Activated CD8-positive, alpha-beta memory T cell treated with anti-CD3 and anti-CD28 coated beads, Interleukin-2, amount 50 U/mL, for 24 hours (primary cell): ENCODE results near the gene U2SURP.

ENCODE experiments used
- DNase-seq: peaks from one replicate; pipeline ENCODE4 v3.0.0-alpha.2; 2020; ENCODE audit errors: extremely low read depth

The U2SURP gene

DNA sequence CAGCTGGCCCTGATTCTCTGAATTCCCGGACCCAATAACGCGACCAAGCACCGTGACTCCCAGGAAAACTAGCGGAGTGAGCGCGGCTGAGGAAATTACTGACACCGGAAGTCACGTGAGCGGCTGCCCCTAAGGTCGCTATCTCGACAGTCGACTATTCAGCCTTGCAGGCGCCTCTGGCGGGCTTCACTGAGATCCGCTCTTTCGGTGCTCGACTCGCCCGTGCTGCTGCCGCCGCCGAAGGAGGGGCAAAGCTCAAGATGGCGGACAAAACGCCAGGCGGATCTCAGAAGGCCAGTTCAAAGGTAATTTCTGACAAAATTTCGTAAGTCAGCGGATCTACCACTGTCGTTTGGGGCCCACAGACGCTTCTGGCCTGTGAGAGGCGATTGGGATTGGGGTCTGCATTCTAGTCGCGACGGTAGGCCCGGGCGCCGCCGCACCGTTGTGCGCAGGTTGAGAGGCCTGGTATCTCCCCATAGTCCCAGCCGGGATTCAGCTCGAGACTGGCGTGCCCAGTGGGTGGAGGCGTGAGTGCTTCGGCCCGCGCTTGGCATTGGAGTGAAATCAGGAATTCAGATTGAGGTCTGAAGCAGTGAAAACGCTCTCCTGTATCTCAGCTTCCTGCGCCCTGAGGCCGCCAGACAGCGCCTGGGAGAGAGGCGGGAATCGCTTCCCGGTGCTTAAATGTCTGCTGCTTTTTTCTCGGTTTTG is at the start of gene U2SURP:
TSS of gene U2SURP (plus strand) at position 202 of the 714 bp plus-strand sequence. CDS start at position 261, 59 bp downstream.
- peak; percentile 80 for DNase-seq

DNA sequence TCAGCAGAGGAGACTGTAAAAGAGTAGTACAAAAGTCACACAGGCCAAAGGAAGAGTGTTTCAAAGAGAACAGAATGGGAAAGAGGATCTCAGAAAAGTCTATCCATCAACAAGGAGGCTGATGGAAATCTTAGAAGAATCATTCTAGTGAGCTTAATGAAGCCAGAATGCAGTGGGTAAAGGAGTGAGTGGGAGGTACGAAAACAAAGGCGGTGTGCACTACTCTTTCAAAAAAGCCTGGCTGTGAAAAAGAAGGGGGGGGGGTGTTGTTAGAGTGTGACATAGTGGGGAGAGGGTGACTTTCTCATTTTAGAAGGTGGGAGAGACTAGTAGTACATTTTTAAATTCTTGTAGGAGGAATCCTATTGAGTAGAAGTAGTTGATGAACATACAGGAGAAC is 49.6 kb upstream of the U2SURP start:
- DNase-seq: no peak

DNA sequence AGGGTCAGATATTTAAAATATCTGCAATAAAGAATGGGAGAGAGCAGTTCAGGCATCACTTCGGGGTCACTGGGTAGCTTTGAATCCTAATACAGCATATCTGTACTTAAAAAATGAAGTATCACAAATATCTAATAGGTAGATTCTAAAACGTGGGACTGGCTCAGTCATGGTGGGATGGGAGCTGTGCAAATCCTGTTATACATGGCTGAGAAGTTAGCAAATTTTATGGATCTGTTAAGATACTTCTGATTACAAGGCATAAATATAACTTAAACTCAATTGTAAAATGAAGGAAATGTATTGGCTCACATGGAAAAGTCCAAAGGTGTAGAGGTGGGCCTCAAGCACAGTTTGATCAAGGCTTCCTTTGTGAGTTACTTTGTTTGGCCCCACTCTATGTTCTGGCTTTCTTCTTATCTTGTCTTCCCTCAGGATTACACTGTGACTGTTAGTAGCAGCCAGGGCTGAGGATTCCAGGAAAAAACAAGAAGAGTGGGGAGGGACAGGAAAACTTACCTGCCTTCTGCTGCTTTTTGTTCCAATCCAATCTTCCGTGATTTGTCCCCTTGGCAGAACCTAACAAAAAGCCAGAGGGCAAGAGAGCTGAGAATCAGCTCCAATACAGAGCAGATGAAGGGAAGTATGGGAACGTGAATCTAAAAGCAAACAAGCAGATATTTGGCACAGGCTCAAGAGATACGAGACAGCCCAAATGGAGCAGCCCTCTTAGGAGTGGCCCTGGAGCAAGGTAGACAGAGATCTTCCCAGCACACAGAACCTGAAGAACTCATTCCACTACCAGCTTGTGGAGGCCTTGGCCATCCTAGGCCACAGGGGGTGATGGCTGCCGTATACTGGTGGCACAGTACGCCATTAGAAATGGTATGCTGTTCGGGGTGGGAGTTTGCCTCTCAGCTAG is 48.8 kb upstream of the U2SURP start:
- no peak for DNase-seq

DNA sequence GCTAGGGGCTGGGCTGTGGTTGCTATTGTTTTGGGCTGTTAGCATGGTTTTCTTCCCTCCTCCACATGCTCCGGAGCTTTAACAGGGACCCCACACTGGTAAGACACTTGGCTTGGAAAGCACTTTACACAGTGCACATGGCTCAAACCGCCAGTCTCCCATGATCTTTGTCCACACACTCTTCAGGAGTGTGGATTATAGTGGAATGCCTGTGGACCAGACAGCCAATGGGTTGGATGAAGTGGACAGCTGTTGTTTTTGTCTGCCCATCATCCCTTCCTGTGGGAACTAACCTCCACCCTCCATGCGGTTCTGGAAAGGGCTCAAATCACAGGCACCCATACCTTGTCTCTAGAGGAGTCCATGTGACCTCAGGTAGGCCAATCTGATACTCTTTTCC is 47.9 kb upstream of the U2SURP start:
- DNase-seq: no peak

DNA sequence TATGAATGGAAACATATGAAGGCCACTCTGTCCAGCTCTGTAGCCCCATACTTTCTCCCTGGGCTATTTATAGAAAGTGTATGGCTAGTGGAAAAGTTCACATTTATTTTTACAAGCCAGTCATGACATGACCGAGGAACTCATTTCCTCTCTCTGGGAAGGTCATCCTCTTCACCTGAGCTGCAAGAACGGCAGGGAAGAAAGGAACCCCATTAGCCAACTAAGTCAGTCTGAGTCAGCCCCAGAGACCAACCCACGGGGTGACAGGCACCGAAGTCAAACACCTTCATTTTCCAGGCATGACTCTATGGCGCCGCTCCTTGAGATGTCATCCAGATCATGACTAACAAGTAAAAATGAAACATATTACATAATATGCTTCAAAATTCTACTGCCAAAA is 42.7 kb upstream of the U2SURP start:
- no peak for DNase-seq

DNA sequence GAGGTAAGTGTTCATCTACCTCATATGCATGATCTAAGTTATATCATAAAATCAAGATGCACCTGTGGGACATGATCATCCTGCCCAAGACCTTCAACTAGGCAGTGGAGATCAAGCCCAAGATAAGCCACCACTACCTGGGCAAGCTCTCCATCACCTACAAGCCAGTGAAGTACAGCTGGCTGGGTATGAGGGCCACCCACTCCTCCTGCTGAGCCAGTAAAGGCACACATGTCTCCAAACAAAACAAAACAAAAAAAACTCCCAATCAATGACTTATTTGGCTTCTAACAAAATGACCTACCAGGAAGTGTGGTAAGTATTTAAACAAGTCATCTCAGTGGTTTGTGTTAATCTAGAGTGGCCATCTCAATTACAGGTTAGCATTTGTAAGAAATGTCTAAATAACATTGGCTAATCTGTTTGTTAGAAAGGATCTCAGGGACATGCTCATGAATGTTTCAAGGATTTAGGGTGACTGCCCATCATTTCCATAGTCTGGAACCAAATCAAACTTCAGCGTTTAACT is 41.0 kb upstream of the U2SURP start:
- no peak for DNase-seq

DNA sequence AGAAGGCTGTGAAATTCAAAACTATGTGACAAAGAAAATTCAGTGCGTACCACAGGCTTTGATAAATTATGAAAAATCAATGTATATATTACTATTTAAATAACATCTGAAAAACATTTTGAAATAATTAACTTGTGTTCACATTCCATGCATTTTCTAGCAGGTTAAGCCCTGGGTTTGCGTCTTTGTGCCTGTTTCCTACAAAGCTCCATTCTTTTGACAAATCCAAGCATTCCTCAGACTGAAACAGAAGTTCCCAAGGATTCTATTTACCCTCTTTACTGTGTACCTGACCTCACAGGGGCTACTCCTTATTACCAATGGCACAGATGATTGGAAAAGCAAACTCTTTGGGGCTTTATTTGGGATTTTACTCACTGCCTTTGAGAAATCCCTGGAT is 39.8 kb upstream of the U2SURP start:
- no peak for DNase-seq

DNA sequence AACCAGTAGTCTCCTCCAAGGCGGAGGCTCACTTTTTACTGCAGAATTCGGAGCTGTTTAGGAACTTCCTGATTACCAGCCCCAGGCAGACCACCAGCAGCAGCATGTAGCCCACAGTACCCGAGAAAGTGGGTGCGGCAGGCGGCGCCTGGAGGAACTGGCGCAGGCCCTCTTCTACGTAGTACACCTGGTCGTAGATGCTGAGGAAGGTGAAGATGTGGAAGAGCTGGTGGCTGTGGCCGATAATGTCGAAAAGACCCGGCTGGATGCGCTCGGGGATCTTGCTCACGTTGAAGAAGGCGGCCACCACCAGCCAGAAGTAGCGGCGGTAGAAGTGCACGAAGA is 39.2 kb upstream of the U2SURP start:
- no peak for DNase-seq

DNA sequence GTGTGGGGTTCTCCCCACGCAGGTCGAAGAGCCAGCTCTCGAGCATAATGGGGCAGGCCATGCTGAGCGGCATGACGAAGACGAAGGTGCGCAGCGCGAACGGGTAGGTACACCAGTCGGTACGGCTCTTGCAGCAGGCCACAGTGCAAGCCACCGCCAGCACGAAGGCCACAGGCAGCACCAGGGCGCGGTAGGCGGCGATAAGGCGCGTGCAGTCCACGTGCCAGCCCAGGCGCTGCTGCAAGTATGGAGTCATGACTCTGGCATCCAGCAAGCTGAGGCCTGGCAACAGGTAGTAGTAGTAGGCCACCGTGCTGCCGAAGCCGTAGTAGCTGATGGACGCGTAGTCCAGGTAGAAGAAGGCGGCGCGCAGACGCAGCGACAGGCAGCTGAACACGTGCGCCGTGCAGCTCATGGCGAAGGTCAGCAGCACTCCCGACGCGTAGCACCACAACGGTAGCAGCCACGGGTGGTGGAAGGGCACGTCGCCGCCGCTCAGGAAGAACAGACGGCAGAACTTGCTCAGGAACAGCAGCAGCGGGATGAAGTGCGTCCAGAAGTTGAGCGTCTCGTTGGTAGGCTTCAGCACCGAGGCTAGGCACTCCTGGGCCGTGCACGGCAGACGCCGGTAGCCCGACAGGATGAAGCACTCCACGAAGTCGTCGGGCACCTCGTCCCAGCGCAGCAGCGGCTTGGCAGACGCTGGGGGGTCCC is 38.7 kb upstream of the U2SURP start:
- DNase-seq: no peak

DNA sequence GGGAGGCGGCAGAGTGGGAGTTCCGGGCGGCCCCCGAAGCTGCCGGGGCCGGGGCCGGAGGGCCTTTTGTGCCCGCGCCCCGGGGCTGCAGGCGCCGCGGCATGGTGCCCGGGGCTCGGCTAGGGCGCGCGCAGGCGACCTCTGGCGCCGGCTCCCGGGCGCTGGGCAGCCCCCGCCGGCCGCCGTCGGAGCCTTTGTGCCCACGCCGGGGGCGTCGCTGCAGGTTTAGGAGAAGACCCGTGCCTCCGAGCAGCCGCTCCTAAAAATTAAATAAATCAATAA is 38.2 kb upstream of the U2SURP start:
- DNase-seq: no peak

DNA sequence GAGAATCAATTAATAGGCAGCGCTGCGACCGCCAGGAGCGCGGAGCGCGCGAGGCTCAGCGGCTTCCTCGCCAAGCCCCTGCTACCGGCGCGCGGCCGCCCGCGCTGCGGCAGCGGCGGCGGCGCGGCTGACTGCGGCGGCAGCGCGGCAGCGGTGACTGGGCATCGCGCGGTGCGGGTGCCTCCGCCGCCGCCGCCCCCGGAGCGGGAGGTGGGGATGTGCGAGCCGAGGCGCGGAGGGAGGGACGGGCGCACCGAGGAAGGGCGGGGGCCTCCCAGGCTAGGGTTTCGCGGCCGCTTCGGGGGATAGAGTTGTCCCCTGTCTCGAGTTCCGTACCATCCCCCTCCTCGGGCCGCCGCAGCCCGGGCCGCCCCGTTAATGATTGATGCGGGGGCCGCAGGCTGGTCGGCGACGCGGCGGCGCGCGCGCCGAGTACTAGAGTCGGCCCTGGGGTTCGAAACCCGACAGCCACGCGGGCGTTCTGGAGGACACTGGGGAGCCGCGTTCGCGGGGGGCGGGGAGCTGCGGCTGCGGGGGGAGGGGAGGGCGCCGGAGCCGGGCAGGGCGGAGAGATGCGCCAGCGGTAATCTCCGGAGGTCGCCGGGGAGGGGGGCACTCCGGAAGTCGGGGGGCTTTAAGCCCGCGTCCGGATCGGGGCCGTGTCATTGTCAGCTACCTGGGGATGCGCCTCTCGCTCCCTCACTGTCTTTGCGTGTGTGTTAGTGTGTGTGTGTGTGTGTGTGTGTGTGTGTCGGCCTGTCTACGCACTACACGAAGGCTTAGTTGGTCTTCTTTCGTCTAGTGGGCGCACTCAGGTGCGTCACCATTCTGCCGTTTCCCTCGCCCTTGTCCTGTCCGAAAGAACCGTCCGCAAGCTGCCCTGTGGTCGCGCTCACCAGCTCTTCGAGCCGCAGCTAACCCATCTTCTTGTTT is 37.6 kb upstream of the U2SURP start, which contains the start of gene PAQR9:
TSS of gene PAQR9 (minus strand) at position 159 of the 933 bp plus-strand sequence. CDS start 338 bp downstream, outside the sequence.
- no peak for DNase-seq

DNA sequence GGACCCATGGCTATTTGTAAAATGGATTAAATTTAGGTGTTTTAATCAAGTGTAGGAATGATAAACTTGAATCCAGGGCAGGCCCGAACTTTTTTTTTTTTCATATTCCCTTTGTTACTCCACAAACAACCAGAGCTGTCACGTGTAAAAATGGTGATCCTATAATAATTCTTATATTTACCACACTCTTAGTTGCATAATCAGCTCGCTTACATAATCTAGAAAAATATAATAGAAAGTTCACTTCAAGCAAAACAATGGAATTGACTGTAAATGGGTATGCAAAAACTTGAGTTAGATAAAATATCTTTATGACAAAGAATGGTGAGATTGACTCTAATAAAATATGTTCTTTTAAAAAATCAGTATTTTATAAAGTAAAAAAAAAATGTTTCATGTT is 35.8 kb upstream of the U2SURP start:
- DNase-seq: no peak

DNA sequence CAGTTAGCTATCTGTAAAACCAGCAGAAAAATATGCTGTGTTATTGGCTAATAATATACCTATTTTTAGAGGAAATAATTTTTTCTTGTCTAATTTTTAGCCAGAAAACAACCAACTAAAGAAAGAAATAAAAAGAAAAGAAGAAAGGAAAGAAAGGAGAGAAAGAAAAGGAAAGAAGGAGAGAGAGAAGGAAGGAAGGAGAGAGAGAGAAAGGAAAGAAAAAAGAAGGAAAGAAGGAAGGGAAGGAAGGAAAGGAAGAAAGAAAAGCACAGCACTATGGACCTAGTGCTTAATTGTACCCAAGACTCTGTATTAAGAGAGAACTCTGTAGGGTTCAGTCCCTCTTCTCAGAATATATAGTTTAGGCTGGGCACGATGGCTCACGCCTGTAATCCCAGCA is 34.6 kb upstream of the U2SURP start:
- DNase-seq: no peak

DNA sequence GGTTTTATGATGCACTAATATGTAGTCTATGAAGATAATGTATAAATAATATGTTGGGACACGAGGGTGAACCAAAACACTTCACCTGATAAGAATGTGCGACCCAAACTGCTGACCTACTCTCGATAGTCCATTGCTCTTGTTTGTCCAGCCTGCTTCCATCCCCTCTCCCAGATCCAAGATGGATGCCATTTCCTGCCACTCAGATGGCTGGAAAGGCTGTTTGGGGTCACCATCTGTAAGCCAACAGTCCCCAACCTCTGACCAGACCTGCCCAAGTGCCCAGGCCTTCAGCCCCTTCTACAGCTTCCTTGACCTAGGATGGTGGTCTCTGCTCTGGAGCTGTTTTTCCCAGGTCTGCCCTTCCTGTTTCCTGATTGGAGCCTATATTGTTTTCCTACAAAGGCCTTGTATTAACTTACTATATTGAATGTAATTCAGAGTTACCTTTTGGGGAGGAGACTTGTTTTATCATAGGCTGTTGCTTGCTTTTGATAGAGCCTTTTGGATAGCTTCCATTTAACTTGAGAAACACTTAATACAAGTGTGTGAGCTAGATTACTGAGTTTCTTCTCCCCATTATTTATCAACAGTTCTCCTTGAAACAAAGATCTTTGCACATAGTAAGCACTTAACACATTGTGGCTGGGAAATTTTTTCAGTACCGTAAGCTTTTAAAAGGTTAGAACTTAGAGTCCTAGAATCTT is 32.9 kb upstream of the U2SURP start:
- no peak for DNase-seq

DNA sequence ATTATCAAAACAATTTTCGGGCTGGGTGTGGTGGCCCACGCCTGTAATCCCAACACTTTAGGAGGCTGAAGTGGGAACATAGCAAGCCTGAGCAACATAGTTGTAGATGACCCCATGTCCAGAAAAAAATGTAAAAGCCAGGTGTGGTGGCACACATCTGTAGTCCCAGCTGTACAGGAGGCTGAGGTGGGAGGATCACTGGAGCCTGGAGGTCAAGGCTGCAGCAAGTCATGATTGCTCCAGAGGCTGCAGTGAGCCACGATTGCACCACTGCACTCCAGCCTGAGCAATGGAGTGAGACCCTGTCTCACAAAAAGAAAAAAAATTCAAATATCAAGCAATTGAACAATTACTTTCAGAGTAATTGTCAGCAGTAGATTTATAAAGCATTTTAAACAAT is 29.9 kb upstream of the U2SURP start:
- DNase-seq: no peak

DNA sequence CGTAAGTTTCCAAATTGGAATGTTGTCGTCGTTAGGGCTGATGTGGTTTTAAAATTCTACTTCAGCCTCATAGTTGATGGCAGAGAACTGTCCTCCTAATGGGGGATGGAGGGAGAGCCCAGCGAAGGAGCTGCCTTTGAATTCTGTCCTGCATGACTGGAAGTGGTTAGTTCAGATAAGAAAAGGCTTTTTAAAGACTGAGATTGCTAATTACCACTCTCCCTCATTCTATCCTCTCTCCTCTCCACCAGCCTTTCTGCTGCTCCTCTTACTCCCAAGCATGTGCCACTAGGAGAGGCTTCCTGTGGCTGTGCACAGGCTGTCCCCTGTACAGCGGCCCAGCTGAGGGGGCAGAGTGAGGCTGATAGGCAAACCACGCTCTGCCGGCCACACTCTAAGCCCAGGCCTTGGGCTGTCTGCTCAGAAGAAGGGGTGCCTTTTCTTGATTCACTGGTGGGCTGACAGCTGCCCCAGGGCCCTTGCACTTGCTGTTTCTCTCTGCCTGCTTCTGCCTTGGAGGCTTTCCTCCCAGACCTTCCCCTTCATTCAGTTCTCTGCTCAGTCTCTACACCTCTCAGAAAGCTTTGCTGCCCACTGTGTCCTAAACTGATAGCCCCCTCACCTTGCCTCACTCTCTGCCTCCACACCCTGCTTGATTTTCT is 29.1 kb upstream of the U2SURP start:
- DNase-seq: no peak

DNA sequence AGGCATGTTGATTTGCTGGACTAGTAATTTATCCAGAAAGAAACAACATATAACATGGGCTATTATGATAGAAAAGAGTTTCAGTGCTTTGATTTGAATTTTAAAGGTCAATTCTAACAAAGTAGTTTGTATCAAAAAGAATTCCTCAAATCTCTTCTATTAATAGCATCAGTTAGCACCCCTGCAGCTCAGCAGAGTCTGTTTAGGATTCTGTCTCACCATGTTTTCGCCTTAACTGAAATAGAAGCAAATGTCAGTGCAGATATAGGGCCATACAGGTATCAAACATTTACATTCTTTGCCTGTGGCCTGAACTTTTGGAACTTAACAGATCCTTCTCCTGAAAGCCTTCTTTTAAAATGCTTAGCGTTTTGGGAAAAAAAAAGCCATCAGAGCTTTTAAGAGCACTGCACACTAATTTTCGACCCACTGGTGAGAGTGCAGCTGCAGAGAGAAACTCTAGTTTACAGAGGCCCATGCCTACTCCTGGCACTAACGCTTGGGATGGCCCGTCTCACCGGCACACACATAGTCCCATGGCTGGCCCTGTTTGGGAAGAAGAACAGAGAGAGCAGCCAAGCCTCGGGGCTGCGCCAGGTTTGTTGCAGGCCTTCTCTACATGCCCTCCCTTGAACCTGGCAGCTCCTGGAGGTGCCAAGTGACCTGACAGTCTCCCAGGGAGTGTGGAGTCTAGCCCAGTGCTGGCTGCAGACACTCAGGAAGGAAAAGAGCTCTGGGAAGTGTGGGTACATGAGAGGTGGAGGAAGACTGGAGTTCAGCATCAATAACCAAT is 28.0 kb upstream of the U2SURP start:
- no peak for DNase-seq

DNA sequence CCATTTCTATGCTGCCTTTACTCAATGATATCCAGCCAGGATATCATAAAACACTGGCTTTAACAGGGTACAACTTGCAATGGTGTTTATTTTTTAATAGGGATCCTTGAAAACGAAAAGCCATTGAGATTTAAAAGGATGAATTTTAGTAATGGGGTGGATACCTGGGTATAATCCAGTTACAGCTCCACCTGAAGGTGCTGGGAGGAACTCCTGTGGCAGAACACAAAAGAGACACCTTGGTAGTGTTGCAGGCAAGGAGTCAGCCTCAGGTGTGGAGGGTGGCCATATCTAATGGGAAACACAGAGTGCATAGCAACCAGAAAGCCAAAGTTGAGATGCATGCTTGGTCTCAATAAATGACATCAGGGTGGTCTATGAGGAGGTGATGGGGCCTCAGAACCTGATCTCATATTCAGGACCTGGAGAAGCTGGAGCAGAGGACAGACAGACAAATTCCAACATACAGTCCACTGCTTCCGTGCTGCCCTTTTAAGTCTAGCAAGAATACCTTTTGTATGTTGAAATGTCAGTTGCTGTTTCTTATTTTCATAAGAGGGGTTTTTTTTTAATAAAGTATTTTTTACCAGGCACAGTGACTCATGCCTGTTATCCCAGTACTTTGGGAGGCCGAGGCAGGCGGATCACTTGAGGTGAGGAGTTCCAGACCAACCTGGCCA is 25.9 kb upstream of the U2SURP start:
- no peak for DNase-seq
